ENCODE measurements around the gene PKHD1.

Gene PKHD1

GRCh38 chr6:52087498-52087999 lies at the start of gene PKHD1:
TSS of gene PKHD1 (minus strand) at chr6:52087613. CDS start at chr6:52084933, 2,680 bp downstream.
- FAIRE-seq = no peak
- no peak for DNase-seq (ENCODE audit: insufficient read length, low spot score)
- peak; percentile 16 for TF ChIP-seq CTCF (IDR thresholded peaks at IDR 0.05; ENCODE audit: insufficient read depth, missing control alignments)

GRCh38 chr6:52136934-52137467 lies 49.6 kb upstream of the PKHD1 start:
- no peak for DNase-seq (ENCODE audit: insufficient read length, low spot score)
- FAIRE-seq = no peak

GRCh38 chr6:52136055-52136454 lies 48.6 kb upstream of the PKHD1 start:
- TF ChIP-seq CTCF (IDR thresholded peaks at IDR 0.05; ENCODE audit: insufficient read depth, missing control alignments) = no peak
- no peak for DNase-seq (ENCODE audit: insufficient read length, low spot score)
- FAIRE-seq = no peak

More at GRCh38 chr6:52136934-52137467, 49.6 kb upstream of the PKHD1 start:
- TF ChIP-seq CTCF (IDR thresholded peaks at IDR 0.05; ENCODE audit: insufficient read depth, missing control alignments) = no peak

GRCh38 chr6:52135217-52135616 lies 47.8 kb upstream of the PKHD1 start:
- DNase-seq (ENCODE audit: insufficient read length, low spot score) (no peak), FAIRE-seq (no peak)

GRCh38 chr6:52134011-52134410 lies 46.6 kb upstream of the PKHD1 start:
- DNase-seq (ENCODE audit: insufficient read length, low spot score) (no peak), FAIRE-seq (no peak)
- TF ChIP-seq CTCF (IDR thresholded peaks at IDR 0.05; ENCODE audit: insufficient read depth, missing control alignments) = no peak

More at GRCh38 chr6:52135217-52135616, 47.8 kb upstream of the PKHD1 start:
- no peak for TF ChIP-seq CTCF (IDR thresholded peaks at IDR 0.05; ENCODE audit: insufficient read depth, missing control alignments)

GRCh38 chr6:52133324-52133723 lies 45.9 kb upstream of the PKHD1 start:
- FAIRE-seq (no peak), DNase-seq (ENCODE audit: insufficient read length, low spot score) (no peak)
- TF ChIP-seq CTCF (IDR thresholded peaks at IDR 0.05; ENCODE audit: insufficient read depth, missing control alignments) = no peak

GRCh38 chr6:52132292-52132691 lies 44.9 kb upstream of the PKHD1 start:
- DNase-seq (ENCODE audit: insufficient read length, low spot score) (no peak), FAIRE-seq (no peak)
- TF ChIP-seq CTCF (IDR thresholded peaks at IDR 0.05; ENCODE audit: insufficient read depth, missing control alignments) = no peak
